ENCODE measurements around the gene TNFRSF8. TPM values are rescaled to one million over a fixed set of nuclear protein-coding genes. Genes with fewer than 3 reads are reported as not detected.
A peak's percentile ranks its signal among the peaks of the same experiment; 100 is the strongest.

TNFRSF8 gene
- total and polyA plus RNA-seq, 9 of the 15 experiments (the other 6 are each of a cell fraction or from before 2014, with no cell fraction given) = 3.5 to 38.4 (median 17.1) TPM

DNA sequence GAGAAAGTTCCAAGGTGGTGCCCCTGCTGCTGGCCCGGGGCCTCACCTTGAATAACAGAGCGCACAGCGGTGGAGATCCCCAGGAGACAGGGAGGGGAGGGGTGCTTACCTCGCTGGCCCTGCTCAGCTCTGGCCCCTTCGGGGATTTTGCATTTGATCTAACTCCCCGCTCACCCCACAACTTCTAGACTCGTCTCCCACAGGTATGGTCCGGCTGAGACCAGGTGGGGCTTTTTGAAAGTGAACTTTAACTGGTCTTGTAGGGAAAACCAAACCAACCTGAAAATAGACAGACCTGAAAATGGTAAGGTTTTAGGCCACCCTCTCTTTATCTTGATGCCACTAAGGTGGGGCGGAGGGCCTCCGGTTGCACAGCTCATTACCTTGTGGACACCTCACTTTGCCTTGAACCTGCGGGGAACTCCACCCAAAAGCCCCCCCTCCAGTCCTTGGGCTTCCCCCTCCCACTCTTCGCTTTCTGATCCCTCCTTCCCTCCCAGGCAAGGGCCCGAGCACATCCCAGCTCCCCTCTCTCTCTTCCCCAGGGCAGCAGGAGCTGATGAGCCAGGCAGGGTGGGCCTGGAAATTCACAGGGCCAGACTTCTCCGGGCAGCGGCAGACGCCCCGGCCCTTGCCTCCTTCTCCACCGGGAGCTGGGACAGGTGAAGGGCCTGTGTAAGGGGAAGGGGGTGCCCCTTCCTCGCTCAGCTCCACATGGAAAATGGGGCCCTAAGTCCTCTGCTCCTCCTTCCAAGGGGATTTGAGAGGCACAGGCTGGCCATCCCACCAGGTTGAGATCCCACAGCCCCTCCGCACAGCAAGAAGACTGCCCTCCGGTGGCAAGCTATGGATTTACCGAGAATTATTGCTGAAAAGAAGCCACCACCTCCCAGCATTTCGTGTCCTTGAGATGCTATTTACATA lies 16.1 kb downstream of the TNFRSF8 start (continued):
- TF ChIP-seq MAFF (IDR thresholded peaks at IDR 0.05; ENCODE audit: low read length) (0 out of 2 replicates have a peak, but pooled peaks have one; percentile 5), GABPB1 (CRISPR knock-in tag; IDR thresholded peaks at IDR 0.05) (0 out of 2 replicates have a peak, but pooled peaks have one; percentile 38), DNMT1 (IDR thresholded peaks at IDR 0.05) (no peak), JUND (IDR thresholded peaks at IDR 0.05; ENCODE audit: borderline replicate concordance, low read depth, low read length) (peak; percentile 42; the same call in 1 of the 2 replicates), JUND (tag; IDR thresholded peaks at IDR 0.05; ENCODE audit: borderline replicate concordance, low read depth, low read length) (no peak; the same call in 2 of the 3 replicates), ELF4 (CRISPR knock-in tag; IDR thresholded peaks at IDR 0.05) (no peak), SMAD1 (IDR thresholded peaks at IDR 0.05; ENCODE audit: low read depth, low read length, partially characterized antibody) (no peak), CBX2 (IDR thresholded peaks at IDR 0.05; ENCODE audit: insufficient read depth, low read length, poor library complexity, severe bottlenecking) (no peak), ARID1B (IDR thresholded peaks at IDR 0.05) (no peak), MAZ (CRISPR knock-in tag; conservative IDR thresholded peaks at IDR 0.05 in 1 of 2, IDR thresholded peaks at IDR 0.05 in 1 of 2) (peak; percentile 17 to 66; a peak in 2 of 4 replicates), JUN (IDR thresholded peaks at IDR 0.05; ENCODE audit: borderline replicate concordance, low read depth, low read length) (no peak), JUN (CRISPR knock-in tag; IDR thresholded peaks at IDR 0.05; ENCODE audit: borderline replicate concordance) (0 out of 2 replicates have a peak, but pooled peaks have one; percentile 15), TEAD4 (IDR thresholded peaks at IDR 0.05; ENCODE audit: low read length) (0 out of 2 replicates have a peak, but pooled peaks have one; percentile 15), TEAD4 (CRISPR knock-in tag; IDR thresholded peaks at IDR 0.05; ENCODE audit: borderline replicate concordance) (no peak), BRCA1 (IDR thresholded peaks at IDR 0.05) (no peak), BRCA1 (CRISPR knock-in tag; IDR thresholded peaks at IDR 0.05) (no peak), SMC3 (conservative IDR thresholded peaks at IDR 0.05; ENCODE audit: insufficient read depth, low read depth, low read length) (peak; percentile 73), HDGF (IDR thresholded peaks at IDR 0.05) (0 out of 2 replicates have a peak, but pooled peaks have one; percentile 43), NRF1 (conservative IDR thresholded peaks at IDR 0.05 in 1 of 2, IDR thresholded peaks at IDR 0.05 in 1 of 2) (no peak), VEZF1 (CRISPR knock-in tag; IDR thresholded peaks at IDR 0.05) (peak; percentile 52)
- TF ChIP-seq, protein P1, sequence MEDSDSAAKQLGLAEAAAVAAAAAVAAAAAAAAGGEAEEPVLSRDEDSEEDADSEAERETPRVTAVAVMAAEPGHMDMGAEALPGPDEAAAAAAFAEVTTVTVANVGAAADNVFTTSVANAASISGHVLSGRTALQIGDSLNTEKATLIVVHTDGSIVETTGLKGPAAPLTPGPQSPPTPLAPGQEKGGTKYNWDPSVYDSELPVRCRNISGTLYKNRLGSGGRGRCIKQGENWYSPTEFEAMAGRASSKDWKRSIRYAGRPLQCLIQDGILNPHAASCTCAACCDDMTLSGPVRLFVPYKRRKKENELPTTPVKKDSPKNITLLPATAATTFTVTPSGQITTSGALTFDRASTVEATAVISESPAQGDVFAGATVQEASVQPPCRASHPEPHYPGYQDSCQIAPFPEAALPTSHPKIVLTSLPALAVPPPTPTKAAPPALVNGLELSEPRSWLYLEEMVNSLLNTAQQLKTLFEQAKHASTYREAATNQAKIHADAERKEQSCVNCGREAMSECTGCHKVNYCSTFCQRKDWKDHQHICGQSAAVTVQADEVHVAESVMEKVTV (CRISPR knock-in tag; IDR thresholded peaks at IDR 0.05) = peak; percentile 25; the same call in 1 of the 2 replicates
